HL-60 (cell line): Measurements from ENCODE around the gene ADAMTS4.

Experiments used
- POLR2AphosphoS5 ChIP-seq: IDR thresholded peaks from 2 replicates; pipeline ENCODE4 v1.6.1; 2012; ENCODE audit warnings: low read depth
- TF ChIP-seq, protein P1 (sequence below): IDR thresholded peaks from one replicate; pipeline ENCODE4 v1.5.1; 2011; ENCODE audit warnings: low read length, control low read depth, inconsistent platforms; ENCODE audit not compliant: insufficient read depth
- TF ChIP-seq, protein P2 (sequence below): IDR thresholded peaks from 2 replicates; pipeline ENCODE4 v1.6.1; 2012; ENCODE audit warnings: low read depth; ENCODE audit not compliant: insufficient replicate concordance

DNA sequence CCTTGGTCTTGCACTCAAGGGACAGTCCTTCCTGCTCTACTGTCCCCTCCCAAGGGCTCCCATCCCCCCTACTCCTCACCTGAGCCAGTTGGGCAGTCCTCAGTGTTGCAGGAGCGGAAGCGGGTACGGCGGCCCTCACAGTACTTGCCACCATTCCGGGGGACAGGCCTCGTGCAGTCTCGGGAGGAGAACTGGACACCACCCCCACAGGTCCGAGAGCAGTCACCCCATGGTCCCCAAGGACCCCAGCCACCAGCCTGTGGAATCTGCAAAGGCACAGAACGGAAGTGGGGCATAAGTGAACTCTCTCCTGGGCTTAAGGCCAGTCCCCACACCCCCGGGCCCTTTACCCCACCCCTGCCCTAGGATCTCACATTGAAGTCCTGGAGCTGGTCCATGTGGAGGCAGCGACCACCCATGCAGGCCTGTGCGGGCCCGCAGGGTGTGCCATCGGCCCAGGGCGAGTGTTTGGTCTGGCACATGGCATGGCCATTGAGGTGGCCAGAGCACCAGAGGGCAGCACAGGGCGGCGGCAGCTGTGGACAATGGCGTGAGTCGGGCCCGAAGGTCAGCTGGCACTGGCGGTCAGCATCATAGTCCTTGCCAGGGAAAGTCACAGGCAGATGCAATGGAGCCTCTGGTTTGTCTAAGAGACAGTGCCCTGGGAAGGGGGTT is 5.2 kb downstream of the ADAMTS4 start:
- no peak for TF ChIP-seq POLR2AphosphoS5
- TF ChIP-seq, protein P1, sequence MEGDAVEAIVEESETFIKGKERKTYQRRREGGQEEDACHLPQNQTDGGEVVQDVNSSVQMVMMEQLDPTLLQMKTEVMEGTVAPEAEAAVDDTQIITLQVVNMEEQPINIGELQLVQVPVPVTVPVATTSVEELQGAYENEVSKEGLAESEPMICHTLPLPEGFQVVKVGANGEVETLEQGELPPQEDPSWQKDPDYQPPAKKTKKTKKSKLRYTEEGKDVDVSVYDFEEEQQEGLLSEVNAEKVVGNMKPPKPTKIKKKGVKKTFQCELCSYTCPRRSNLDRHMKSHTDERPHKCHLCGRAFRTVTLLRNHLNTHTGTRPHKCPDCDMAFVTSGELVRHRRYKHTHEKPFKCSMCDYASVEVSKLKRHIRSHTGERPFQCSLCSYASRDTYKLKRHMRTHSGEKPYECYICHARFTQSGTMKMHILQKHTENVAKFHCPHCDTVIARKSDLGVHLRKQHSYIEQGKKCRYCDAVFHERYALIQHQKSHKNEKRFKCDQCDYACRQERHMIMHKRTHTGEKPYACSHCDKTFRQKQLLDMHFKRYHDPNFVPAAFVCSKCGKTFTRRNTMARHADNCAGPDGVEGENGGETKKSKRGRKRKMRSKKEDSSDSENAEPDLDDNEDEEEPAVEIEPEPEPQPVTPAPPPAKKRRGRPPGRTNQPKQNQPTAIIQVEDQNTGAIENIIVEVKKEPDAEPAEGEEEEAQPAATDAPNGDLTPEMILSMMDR: no peak
- TF ChIP-seq, protein P2, sequence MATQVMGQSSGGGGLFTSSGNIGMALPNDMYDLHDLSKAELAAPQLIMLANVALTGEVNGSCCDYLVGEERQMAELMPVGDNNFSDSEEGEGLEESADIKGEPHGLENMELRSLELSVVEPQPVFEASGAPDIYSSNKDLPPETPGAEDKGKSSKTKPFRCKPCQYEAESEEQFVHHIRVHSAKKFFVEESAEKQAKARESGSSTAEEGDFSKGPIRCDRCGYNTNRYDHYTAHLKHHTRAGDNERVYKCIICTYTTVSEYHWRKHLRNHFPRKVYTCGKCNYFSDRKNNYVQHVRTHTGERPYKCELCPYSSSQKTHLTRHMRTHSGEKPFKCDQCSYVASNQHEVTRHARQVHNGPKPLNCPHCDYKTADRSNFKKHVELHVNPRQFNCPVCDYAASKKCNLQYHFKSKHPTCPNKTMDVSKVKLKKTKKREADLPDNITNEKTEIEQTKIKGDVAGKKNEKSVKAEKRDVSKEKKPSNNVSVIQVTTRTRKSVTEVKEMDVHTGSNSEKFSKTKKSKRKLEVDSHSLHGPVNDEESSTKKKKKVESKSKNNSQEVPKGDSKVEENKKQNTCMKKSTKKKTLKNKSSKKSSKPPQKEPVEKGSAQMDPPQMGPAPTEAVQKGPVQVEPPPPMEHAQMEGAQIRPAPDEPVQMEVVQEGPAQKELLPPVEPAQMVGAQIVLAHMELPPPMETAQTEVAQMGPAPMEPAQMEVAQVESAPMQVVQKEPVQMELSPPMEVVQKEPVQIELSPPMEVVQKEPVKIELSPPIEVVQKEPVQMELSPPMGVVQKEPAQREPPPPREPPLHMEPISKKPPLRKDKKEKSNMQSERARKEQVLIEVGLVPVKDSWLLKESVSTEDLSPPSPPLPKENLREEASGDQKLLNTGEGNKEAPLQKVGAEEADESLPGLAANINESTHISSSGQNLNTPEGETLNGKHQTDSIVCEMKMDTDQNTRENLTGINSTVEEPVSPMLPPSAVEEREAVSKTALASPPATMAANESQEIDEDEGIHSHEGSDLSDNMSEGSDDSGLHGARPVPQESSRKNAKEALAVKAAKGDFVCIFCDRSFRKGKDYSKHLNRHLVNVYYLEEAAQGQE: no peak
